OCI-M1 (cell line): ENCODE measurements around the gene RNPS1.
A peak's percentile ranks its signal among the peaks of the same experiment; 100 is the strongest.
"Not testable (repeated sequence)": the region's sequence is repeated elsewhere in the genome, so short reads cannot be mapped to it uniquely, and the experiment has no call there.

Experiments
- DNase-seq: peaks from one replicate; lab custom pipeline; 2025; lab: John Stamatoyannopoulos, UW

The RNPS1 gene

DNA sequence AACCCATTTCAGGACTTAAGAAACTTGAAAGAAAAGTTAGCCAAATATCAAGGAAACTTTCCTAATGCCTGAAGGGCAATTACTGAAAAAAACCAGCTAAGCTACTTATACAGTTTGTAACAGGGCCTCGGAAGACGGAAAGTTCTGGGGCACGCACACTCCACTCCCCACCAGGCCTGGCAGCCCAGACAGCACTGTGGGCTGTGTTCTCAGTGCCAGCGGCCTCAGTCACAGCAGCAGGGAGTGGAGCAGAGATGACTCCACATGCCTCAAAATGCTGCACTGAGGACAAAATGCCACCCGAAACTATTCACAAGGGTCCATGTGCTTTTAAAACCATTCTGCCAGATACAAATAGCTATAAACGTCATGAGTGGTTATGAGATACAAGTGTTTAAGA, 10.2 kb downstream of the RNPS1 start:
- DNase-seq, result no peak

- DNase-seq, result no peak
Observed at GRCh38 chr16:2256531-2257140, 11.3 kb downstream of the RNPS1 start.

GRCh38 chr16:2253293-2253692, 14.6 kb downstream of the RNPS1 start:
- DNase-seq, result no peak

- no peak for DNase-seq
Observed at GRCh38 chr16:2252806-2253148, 15.1 kb downstream of the RNPS1 start.

- peak; percentile 98 for DNase-seq
Observed at GRCh38 chr16:2251296-2252111, 16.4 kb downstream of the RNPS1 start, which contains the start of gene ECI1. Gene ECI1, minus strand, starts transcription at chr16:2251587. Its CDS starts 21 bp downstream, at chr16:2251566.

GRCh38 chr16:2250652-2251295, 17.2 kb downstream of the RNPS1 start:
- DNase-seq, result peak; percentile 69

DNA sequence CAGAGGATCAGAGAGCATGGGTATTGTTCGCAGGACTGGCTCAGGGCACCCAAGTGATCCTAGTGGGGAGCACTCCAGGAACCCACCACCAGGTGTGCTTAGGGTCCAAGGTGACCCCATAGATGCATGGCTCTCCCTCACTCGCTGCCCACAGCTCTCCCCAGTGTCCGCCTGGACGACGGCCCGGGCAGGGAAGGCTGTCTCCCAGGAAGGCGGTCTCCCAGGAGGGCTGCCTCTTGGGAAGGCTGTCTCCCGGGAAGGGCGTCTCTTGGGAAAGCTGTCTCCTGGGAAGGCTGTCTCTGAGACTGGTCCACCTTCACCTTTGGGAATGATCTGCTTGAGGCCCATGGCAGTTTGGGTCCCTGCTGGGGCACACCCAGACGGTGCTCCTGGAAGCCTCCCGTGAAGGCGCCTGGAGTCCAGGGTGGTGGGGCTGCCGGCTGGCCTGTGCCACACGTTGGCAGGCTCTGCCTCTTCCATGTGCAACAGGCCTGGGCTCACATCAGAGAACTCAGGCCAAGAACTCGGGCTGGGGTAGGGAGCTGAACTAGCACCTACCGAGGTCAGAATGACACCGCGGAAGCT, 21.5 kb downstream of the RNPS1 start:
- DNase-seq, result no peak

DNA sequence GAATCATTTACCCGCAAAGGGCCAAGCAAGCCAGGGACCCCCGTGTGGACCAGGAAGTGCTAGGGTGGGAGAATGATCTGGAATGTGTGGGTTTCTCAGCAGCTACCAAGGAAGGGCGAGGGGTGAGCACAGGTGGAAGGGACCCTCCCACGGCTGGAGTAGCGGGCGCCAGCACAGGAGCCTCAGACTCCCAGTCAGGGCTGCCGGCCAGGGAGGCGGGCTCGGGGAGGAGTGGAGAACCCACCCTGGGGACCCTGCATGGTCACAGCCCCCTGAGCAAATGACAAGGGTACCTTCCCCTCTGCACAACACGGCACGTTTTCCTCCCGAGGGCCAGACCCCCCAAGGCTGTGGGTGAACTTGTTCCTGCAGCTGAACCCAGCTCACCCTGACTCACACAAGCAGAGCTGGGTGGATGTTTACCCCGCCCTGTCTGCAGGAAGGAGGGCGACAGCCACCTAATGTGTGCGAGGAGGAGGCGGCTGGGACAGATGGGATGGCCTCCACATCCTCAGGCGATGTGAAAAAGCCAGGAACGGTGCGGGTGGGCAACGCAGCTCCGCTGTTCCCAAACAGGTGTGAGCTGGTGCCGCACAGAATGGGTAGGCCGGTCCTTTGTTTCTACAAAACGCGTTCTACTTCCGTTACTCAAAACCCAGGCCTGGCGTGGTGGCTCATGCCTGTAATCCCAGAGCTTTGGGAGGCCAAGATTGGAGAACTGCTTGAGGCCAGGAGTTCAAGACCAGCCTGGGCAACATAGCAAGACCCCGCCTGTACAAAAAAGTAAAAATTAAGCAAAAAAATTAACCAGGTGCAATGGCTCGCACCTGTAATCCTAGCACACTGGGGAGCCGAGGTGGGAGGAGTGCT, 22.8 kb downstream of the RNPS1 start:
- no peak for DNase-seq

- no peak for DNase-seq
Observed at GRCh38 chr16:2244301-2244700, 23.6 kb downstream of the RNPS1 start.

DNA sequence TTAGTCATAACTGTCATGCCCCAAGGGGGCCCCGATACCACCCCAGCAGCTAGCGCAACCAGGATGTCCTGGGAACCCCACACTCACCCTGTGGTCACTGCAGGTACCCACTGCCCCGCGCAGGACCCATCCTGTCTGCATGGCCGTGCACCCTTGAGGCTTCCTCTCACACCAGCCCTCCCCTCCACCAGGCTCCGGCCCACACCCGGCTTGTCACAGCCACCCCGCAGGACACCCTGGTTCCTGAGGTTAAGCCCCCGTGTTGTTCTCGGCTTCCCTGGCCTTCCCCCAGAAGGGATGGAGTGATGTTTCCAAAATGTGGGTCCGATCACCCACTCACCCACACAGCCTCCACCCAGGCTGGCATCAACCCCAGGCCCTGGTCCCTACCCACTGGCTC, 24.1 kb downstream of the RNPS1 start:
- DNase-seq, result no peak

DNA sequence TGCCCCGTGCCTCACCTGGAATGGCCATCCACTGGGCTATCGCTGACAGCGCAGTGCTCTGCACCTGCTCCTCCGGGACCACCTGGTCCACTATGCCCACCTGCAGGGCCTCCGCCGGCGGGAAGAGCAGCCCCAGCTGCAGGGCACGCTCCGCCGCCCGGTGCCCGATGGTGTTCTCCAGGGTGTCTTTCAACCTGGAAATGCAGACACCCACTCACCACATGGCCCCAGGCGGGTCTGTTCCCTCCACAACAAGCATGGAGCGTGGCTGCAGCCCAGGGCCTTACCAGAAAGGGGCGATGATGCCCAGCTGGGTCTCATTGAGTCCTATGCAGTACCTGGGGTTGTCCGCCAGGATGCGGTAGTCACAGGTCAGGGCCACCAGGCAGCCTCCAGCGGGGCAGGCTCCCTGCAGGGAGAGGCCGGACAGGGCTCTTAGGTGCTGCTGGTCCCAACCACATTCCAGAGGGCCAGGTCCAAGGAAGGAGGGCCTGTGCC, 24.8 kb downstream of the RNPS1 start:
- no peak for DNase-seq

- DNase-seq, result no peak
Observed at GRCh38 chr16:2242598-2242997, 25.3 kb downstream of the RNPS1 start.

DNA sequence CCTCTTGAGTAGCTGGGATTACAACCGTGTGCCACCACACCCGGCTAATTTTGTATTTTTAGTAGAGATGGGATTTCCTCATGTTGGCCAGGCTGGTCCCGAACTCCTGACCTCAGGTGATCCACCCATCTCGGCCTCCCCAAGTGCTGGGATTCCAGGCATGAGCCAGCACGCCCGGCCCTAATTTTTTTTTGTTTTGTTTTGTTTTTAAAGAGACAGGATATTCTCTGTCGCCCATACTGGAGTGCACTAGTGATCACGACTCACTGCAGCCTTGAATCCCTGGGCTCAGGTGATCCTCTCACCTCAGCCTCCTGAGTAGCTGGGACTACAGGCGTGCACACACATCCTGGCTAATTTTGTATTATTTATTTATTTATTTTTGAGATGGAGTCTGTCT, 27.6 kb downstream of the RNPS1 start:
- not testable (repeated sequence) for DNase-seq

DNA sequence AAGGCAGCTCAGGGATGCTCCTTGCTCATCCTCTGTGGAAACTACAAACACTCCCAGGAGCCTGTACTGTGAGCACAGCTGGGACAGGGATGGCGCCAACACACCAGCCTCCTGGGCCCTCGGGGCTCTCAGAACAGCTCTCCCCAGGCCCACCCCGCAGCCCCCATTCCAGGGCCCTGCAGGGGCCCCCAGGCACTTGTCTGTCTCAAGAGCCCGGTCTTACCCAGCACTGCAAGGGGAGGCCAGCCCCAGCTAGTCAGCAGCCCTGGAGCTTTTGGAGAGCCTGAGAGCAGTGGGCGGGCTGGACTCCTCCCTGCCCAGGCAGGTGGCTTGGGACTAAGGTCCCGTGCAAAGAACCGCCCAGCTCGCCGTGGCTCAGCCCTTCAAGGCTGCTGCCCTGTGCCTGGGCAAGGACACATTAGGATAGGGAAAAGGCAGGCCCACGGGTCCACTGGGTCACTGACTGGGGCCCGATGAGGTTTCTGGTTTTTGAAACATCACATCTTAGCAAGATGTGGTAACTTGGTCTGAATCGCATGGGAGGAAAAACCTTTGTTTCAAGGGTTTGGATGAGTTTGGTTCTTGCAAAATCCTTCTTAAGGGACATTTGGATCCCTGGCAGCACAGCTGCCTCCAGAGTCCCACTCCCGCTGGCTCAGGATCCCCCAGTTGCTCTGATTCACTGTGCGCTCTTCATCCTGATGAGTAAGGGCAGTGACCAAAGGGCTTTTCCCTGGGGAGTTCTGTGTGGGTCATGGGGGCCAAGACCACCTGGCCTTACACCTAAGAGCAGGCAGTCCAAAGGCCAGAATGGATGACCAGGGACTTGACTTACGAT, 28.9 kb downstream of the RNPS1 start:
- DNase-seq, result no peak

DNA sequence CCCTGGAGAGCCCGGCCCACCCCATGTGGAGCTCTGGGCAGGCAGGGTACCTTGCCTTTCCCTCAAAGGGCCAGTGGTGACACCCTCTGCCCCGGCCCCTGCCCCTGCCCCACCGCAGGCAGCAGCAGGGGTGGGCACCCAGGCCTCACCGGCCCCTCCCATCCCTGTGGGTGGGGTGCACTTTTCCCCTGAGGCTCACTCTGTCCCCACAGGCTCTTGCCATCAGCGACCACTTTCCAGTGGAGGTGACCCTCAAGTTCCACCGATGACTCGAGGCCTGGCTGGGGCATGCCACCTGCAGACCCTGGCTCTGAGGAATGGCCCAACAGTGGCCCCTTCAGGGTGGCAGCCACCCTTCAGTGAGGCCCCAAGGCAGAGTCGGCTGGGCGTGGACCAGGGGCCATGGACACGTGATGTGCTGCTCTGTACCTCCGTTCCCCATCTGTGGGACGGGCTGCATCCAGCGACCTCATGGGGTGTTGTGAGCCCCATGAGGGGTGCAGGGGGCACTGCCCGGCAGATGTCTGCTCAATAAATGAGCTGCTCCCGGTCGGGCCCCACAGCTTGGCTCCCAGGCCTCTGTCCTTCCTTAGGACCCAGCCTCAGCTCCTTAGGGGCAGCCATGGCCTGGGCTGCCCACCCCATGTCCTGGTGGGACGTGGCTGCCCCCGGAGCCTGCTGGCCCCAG, 29.6 kb downstream of the RNPS1 start:
- DNase-seq, result no peak

- no peak for DNase-seq
Observed at GRCh38 chr16:2237493-2238149, 30.3 kb downstream of the RNPS1 start.

DNA sequence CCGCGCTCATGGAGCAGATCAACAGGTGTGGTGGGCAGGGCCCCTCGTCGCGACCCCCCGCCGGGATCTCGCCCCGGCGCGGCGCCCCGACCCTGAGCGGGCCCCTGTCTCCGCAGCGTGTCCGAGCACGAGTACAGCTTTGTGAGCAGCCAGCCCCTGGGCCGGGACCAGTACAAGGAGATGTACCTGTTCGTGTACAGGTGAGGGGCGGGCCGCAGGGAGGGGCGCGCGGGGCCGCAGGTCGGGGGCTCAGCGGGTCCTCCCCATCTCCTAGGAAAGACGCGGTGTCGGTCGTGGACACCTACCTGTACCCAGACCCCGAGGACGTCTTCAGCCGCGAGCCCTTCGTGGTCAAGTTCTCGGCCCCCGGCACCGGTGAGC, 30.8 kb downstream of the RNPS1 start:
- no peak for DNase-seq

DNA sequence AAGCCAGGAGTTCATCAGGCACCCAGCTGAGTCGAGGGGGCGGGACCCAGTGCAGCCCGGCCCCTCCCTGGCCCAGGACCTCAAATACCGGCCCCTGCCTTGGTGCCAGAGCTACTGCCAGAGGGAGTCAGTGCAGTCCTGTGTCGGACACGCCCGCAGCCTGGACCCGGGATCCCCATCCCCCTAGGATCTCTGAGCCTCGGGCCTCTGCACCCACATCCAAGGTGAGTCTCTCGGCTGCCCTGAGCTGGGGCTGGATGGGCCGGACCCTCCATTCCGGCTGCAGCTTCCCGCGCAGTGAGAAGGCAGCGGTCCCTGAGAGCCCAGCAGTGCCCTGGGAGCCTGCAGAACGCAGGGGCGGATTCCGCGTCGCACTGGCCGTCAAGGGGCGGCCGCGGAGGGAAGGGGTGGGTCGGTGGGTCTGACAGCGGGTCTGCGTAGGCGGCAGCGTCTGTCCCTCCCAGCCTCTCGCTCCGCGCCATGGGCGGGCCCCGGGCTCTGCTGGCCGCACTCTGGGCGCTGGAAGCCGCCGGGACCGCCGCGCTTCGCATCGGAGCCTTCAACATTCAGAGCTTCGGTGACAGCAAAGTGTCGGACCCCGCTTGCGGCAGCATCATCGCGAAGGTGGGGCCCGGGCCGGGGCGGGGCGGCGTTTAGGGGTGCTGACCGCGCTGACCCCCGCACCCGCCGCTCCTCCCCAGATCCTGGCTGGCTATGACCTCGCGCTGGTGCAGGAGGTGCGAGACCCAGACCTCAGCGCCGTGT, 31.4 kb downstream of the RNPS1 start, which contains the start of gene DNASE1L2:
DNASE1L2 (plus strand) TSS at position 108 of the 765 bp plus-strand sequence; CDS start at position 481, 373 bp downstream.
- DNase-seq, result no peak
